ENCODE results near the gene AOPEP.

AOPEP gene

DNA sequence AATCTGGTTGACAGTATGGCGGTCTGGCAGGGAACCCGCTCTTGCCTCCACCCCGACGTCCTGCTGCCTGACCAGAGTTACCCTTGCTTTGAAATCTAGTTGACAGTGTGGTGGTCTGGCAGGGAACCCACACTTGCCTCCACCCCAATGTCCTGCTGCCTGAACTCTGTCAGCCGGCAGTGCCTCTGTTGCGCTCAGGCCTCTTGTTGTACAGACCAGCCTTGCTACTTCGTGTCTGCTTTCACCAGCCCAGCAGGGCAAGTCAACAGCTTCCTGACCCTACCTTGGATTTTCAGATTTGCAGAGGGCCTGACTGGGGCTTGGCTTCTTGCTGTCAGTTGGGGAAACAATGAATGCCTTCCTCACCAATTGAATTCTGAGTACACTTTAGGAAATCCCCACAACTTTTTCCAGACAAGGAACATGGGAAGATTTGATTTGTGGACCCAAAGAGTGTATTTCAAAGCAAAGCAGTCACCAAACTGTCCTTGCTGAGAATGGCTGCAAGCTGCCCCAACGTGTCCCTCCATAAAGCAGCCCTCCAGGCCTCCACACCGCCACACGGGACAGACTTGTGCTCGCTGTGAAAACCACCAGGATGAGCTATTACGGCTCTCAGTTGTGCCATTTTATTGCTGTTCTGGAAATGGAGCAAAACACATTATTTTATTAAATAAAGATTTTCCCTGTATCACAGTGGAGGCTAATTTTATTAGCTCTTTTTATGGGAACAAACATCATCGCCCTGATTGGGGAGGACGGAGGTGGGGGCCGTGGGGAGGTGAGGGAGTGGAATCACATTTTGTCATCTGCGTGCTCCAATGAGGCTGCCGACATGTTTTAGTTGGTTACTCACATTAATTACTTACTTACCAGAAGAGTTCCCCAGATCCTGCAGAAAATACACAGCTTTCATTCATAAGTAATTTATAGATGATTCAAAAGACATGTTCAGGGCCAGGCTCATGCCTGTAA lies 189.3 kb downstream of the AOPEP start:
- Mint-ChIP-seq H3K4me1 (peaks cover 13% of the 10 kb centered on the region), H3K36me3 (no peaks in the 10 kb centered on the region), H3K27ac (no peak overlapping the region), H3K4me3 (no peak overlapping the region), H3K9me3 (no peaks in the 10 kb centered on the region)
- ATAC-seq (no peak), DNase-seq (ENCODE audit: low spot score in 2 of 2) (no peak)

DNA sequence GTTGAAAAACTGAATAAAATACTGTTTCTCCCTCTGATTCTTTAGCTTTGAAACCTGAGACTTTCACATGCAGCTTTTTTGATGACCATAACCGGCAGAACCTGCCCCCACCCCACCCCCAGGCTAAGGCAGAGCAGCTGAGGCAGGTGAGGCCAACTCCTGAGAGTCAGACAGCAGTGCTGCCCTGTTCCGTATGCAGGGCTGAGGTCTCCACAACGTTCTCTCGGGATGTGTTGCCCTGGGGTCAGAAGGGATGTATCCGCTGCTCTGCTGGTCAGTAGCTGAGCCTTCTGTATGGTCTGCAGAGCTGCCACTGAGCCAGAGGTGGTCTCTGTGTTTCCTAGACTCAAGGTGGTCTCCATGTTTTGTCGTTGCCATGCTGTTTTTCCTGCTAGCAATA lies 190.5 kb downstream of the AOPEP start:
- ATAC-seq (no peak), DNase-seq (ENCODE audit: low spot score in 2 of 2) (no peak)
- Mint-ChIP-seq H3K9me3 (no peaks in the 10 kb centered on the region), H3K4me1 (peaks cover 13% of the 10 kb centered on the region), H3K27ac (no peak overlapping the region), H3K36me3 (no peaks in the 10 kb centered on the region), H3K4me3 (no peak overlapping the region)

DNA sequence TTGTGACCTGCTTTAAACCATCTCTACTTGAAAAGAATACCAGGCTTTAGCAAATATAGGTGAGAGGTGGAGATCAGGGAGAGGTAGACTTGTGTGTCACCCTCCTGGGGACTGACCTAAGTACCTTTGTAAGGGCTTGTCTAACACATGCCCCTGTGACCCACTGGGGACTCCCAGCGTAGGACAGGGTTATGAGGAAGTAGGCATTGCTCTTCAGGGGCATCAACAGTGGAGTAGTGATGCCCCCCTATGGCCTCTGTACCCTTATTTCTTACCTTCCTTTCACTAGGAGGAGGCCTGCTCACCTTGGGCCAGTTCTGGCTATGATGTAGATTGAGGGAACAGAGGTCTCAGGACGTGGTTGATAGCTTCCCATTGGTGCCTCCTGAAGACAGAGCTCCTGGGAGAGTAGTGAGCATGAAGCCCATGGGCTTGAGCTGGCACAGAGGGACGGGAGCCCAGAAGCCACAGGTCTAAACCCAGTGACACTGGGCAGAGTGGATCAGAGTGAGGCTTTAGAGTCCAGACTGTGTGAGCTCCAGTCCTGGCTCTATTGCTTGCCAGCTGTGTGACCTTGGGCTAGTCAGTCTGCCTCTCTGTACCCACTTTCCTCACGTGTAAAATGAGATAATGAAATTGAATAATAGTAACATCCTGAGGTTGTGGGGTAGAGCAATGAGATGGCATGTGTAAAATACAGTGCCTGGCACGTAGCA lies 191.7 kb downstream of the AOPEP start:
- no peaks in the 10 kb centered on the region for H3K36me3 Mint-ChIP-seq
- H3K4me1 Mint-ChIP-seq, result peaks cover 13% of the 10 kb centered on the region
- ATAC-seq, result peak; percentile 77
- no peak for DNase-seq (ENCODE audit: low spot score in 2 of 2)
- no peaks in the 10 kb centered on the region for H3K9me3 Mint-ChIP-seq
- H3K4me3 Mint-ChIP-seq, result no peak overlapping the region
- H3K27ac Mint-ChIP-seq, result peak overlapping the region; percentile 12

DNA sequence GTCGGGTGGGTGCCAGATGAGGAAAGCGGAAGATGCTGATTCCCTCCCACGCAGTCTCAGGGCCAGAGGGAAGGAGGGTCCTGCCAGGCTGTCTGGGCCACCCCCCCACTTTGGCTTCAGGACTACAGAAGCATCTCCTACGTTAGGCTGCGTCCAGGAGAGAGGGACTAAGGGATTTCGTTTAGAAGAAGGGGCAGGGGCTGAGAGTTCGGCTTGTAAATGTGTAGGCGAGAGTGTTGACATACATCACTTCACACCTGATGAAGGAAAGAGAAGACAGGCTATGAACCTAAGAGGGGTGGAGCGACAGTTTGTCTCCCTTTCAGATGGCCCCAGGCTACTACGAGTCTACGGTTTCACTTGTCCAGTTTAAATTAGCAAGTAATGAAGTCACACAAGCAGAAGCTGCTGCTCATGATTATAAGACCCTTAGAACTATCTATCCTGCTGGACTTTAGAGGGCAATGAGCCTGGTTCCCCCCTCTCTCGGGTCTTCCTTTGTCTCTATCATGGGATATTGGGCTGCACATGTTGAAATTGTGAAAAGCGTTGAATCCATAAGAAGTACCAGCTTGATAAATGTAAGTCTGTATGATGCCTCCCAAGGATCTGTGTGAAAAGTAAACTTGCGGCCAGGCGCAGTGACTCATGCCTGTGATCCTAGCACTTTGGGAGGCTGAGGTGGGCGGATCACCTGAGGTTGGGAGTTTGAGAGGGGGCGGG lies 193.0 kb downstream of the AOPEP start:
- H3K27ac Mint-ChIP-seq, result no peak overlapping the region
- DNase-seq (ENCODE audit: low spot score in 2 of 2), result no peak
- no peaks in the 10 kb centered on the region for H3K36me3 Mint-ChIP-seq
- H3K4me3 Mint-ChIP-seq, result no peak overlapping the region
- H3K4me1 Mint-ChIP-seq, result peaks cover 13% of the 10 kb centered on the region
- H3K9me3 Mint-ChIP-seq, result no peaks in the 10 kb centered on the region
- no peak for ATAC-seq

DNA sequence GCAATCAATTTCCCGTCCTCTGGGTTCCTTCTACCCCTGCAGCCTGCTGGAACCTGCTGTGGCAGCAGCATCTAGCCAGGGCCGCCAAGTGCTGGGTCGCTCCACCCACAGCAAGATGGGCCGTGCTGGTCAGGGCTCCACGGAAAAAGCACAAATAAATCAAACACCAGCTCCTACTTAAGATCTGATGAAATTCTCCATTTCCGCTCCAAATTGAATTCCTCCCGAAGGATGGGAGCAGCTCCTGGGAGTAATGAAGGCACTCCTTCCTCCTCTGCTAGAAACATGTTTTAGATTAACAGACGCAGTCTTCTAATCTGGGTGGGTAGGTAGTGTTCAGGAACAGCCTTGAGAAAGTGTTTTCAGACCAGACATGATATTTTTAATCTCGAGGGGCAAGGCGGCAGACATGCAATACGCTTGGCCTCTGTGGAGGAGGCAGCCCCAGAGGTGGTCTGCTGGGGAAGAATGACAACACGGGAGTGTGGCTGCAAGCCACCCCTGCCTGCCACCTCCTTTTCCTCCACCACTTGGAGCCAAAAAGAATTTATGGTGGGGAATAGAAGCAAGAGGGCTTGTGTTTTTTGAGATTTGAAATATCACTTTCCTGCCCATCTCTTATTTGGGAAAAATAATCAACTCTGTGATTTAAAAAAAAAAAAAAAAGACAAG lies 194.1 kb downstream of the AOPEP start:
- H3K4me3 Mint-ChIP-seq, result no peak overlapping the region
- no peak for ATAC-seq

DNA sequence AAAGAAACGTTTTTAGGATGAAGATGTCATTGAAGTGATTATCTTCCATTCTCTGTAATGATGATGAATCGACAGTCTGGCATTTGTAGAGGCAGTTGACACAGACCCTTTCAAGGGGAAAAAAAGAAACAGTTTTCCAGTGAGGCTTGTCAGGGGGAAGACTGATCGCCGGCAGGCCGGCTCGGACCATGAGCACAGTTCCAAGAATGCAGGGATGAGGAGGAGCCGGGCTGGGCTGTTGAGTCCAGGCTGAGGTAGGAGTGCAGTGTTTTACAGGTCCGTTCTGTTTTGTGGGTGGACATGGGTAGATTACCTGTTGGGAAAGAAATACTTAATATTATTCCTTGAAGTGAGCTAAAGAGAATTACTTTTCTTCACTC lies 194.6 kb downstream of the AOPEP start:
- DNase-seq (ENCODE audit: low spot score in 2 of 2) (no peak), ATAC-seq (no peak)
- H3K9me3 Mint-ChIP-seq, result no peaks in the 10 kb centered on the region
- H3K36me3 Mint-ChIP-seq, result no peaks in the 10 kb centered on the region
- H3K4me1 Mint-ChIP-seq, result peaks cover 13% of the 10 kb centered on the region
- no peak overlapping the region for H3K27ac Mint-ChIP-seq
- no peak overlapping the region for H3K4me3 Mint-ChIP-seq

More for the DNA sequence above, 194.1 kb downstream of the AOPEP start:
- no peak for DNase-seq (ENCODE audit: low spot score in 2 of 2)
- Mint-ChIP-seq H3K36me3 (no peaks in the 10 kb centered on the region), H3K9me3 (no peaks in the 10 kb centered on the region), H3K27ac (no peak overlapping the region), H3K4me1 (peaks cover 13% of the 10 kb centered on the region)

DNA sequence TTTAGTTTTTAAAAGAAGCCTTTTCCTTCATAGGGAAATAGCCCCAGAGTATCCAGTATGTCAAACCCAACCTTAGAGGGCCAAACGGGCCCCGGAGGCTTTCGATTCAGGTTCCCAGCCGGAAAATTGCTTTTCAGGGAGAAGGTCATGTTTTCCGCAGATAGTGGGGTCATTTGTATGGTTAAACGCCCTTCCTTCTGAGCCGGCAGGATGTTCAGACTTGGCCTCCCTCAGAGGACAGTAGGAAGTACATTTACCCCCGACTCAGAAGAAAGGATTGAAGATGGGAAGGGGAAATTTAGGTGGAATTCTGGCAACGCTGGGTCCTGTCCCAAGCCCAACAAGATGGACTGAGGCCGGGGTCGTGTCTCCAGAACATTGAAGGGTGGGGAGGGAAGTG lies 195.2 kb downstream of the AOPEP start:
- Mint-ChIP-seq H3K4me3 (no peak overlapping the region), H3K9me3 (no peaks in the 10 kb centered on the region), H3K4me1 (peaks cover 13% of the 10 kb centered on the region), H3K27ac (no peak overlapping the region), H3K36me3 (no peaks in the 10 kb centered on the region)
- DNase-seq (ENCODE audit: low spot score in 2 of 2), result no peak
- ATAC-seq, result no peak

DNA sequence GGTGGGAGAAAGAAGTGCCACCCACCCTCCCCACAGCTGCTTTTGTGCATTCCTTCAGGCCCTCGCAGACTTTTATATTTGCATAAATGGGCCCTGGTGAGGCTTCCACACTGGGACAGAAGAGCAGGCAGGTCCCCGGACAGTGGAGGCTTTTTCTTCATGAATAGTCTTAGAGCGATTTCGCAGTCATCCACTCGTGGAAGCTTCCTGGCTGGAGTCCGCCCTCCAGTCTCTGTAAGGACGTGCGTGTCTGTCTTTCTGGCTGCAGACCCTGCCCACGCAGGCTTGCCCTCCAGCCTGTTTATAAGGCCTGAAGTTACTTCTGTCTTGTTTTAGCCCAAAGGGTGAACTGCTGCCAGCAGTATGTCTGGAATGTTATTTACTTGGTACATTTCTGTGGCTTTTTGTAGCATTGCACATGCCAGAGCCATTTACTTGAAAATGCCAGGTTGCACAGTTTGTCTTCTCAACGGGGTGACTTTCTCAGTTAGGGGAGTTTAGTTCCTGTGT lies 195.7 kb downstream of the AOPEP start:
- DNase-seq (ENCODE audit: low spot score in 2 of 2), result no peak
- ATAC-seq, result no peak
- no peak overlapping the region for H3K4me3 Mint-ChIP-seq
- peaks cover 13% of the 10 kb centered on the region for H3K4me1 Mint-ChIP-seq
- H3K9me3 Mint-ChIP-seq, result no peaks in the 10 kb centered on the region
- no peak overlapping the region for H3K27ac Mint-ChIP-seq
- H3K36me3 Mint-ChIP-seq, result no peaks in the 10 kb centered on the region

DNA sequence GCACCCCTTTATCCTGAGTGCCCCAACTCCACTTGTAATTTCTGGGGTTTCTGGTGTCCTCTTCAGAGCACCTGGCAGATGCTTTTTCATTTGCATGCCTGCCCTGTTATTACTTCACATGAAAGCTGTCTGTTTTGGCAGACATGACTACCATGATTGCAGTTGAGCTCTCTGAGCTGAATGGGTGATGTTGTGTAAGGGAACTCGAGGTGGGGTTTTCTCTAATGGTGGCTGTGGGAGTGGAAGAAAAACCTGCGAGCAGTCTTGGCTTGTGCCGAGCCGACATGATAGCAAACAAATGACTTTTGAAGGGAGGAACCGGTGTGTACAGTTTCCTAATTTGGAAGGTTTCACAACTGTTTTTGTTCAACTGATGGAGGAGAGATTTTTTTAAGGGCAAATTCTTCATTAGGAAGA lies 196.2 kb downstream of the AOPEP start:
- DNase-seq (ENCODE audit: low spot score in 2 of 2) (no peak), ATAC-seq (no peak)
- no peaks in the 10 kb centered on the region for H3K36me3 Mint-ChIP-seq

DNA sequence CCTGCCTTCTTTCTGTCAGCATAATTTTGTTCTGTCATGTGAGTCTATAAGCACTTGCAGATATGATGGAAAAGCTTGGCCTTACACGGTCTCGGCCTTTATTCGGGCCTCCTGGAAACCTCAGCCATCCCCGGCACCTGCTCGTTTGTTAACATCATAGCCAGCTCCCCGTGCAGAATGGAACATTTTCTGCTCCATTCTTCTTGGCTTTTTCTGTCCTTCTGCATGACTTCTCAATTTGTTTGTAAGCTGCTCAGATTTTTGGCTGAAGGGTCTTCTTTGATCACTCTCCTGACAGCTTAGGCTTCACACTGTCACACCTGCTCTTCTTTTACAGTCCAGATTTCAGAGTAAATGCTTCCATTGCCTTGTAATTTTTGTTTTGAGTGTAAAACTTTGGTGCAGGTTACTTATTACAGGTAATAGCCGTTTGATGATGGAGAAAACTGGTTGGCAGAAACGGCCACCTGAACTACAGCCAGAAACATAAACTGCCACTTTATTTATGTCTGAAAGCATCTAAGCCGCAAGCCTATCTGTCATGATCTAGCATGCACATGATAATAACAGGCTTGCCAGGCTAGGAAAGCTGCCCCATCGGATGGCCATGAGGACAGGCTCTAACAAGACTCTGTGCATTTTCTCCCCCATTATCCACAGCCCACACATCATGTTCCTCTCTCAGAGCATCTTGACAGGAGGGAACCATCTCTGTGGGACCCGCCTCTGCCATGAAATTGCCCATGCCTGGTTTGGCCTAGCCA lies 197.0 kb downstream of the AOPEP start:
- Mint-ChIP-seq H3K4me1 (no peaks in the 10 kb centered on the region), H3K9me3 (no peaks in the 10 kb centered on the region), H3K36me3 (no peaks in the 10 kb centered on the region), H3K4me3 (no peak overlapping the region), H3K27ac (no peak overlapping the region)
- ATAC-seq (no peak), DNase-seq (ENCODE audit: low spot score in 2 of 2) (no peak)

More for the DNA sequence above, 196.2 kb downstream of the AOPEP start:
- no peaks in the 10 kb centered on the region for H3K9me3 Mint-ChIP-seq
- no peak overlapping the region for H3K4me3 Mint-ChIP-seq
- H3K4me1 Mint-ChIP-seq, result peaks cover 8% of the 10 kb centered on the region
- H3K27ac Mint-ChIP-seq, result no peak overlapping the region

DNA sequence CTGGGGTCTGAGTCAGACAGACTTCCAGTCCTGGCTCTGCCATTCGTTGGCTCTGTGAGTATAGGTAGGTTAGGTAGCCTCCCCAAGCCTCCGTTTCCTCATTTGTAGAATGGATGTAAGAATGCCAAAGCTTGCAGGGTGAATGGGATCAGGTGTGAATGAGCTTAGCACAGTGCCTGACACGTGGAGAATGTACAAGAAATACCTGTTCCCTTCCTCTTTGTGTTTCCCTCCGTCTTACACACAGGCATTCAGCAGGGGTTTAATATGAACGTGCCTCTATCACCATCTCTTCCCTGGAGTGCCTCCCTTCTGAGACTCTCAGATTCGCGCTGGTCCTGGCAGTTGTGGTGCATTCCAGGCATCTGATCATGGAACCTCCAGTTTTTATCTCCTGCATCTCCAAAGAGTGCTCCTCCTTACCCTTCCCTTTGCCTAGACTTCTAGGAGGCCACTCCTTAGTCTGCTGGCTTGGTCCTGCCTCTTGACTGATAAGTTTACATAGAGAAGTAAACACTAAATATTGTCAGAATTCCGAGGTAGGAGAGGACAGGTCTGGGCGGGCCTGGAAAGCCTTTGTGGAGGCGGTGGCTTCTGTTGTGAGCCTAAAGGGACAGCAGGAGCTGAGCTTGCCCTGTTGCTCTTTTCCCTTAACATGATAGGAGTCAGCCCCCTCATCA lies 199.4 kb downstream of the AOPEP start:
- Mint-ChIP-seq H3K27ac (no peak overlapping the region), H3K9me3 (no peaks in the 10 kb centered on the region), H3K36me3 (no peaks in the 10 kb centered on the region), H3K4me3 (no peak overlapping the region), H3K4me1 (no peaks in the 10 kb centered on the region)
- ATAC-seq, result no peak
- DNase-seq (ENCODE audit: low spot score in 2 of 2), result no peak

DNA sequence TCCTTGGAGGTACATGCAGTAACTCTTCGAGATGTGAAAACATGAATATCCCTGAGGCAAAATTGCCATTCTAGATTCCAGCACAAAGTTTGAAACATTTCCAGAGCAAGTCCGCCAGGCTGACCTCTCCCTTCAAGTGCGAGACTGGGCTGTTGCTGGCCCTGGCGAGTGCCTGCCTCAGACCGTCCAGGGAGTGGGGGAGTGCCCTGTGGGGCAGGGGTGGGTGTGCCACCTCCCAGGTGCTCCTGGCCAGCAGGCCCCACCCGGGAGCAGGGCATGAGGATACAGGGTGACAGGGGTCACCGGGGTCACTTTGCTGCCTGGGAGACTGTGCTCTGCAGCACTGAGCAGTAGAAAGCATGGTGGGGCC lies 199.9 kb downstream of the AOPEP start:
- DNase-seq (ENCODE audit: low spot score in 2 of 2) (no peak), ATAC-seq (no peak)
- Mint-ChIP-seq H3K9me3 (no peaks in the 10 kb centered on the region), H3K4me3 (no peak overlapping the region), H3K36me3 (no peaks in the 10 kb centered on the region), H3K4me1 (no peaks in the 10 kb centered on the region), H3K27ac (no peak overlapping the region)

DNA sequence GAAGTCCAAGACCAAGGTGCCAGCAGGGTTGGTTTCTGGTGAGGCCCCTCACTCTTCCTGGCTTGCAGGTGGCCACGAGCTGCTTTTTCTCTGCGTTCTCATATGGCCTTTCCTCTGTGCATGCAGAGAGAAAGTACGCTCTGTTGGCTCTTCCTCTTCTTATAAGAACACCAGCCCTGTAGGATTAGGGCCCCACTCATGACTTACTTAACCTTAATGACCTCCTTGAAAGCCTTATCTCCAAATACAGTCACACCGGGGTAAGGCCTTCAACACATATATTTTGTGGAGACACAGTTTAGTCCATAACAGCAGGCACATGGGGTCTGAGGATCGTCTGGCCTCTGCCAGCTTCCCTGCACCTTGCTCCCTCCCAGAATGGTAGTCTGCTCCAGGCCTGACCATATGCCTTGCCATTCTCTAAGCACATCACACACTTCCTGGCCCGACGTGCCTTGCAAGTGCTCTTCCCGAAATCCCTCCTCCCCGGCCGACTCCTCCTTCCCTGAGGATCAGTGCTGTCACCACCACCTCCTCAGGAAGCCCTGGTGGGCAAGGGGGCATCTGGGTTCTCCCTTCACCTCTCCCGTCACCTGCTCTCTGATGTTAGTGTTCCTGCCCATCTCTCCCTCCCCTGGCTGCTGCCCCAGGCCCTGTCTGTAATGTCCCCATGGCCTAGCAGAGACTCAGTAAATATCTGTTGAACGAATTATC lies 200.7 kb downstream of the AOPEP start:
- no peaks in the 10 kb centered on the region for H3K4me1 Mint-ChIP-seq
- no peak overlapping the region for H3K4me3 Mint-ChIP-seq
- DNase-seq (ENCODE audit: low spot score in 2 of 2) (no peak), ATAC-seq (no peak)
- no peaks in the 10 kb centered on the region for H3K36me3 Mint-ChIP-seq
- H3K9me3 Mint-ChIP-seq, result no peaks in the 10 kb centered on the region
- no peak overlapping the region for H3K27ac Mint-ChIP-seq
